Measurements from ENCODE around the gene TBC1D8.

GRCh38 chr2:100976645-100977391 is 174.4 kb downstream of the TBC1D8 start:
- TF ChIP-seq CTCF (IDR thresholded peaks at IDR 0.05): no peak
- no peak for TF ChIP-seq ZFX (IDR thresholded peaks at IDR 0.05; ENCODE audit: borderline replicate concordance)
